ENCODE data around the gene AOPEP. TPM values are rescaled to one million over a fixed set of nuclear protein-coding genes. Genes with fewer than 3 reads are reported as not detected.

Gene AOPEP
- total RNA-seq, 2 donors from 2014 or later = 81.5 to 224 TPM

GRCh38 chr9:95040106-95040505, 313.6 kb downstream of the AOPEP start:
- ATAC-seq = no peak
- Histone ChIP-seq H3K27ac (peak overlapping the region in 3 of 4 donors; percentile 81 to 98 (median 89)), H3K9me3 (no peaks in the 10 kb centered on the region), H3K27me3 (no peaks in the 10 kb centered on the region), H3K4me3 (no peak overlapping the region), H3K36me3 (replicated peaks in 1 of 2; ENCODE audit: insufficient read depth in 1 of 2, low read depth in 2 of 2) (no peaks in the 10 kb centered on the region), H3K4me1 (peaks cover 90% of the 10 kb centered on the region)
- TF ChIP-seq CTCF (IDR thresholded peaks at IDR 0.05) = no peak
- TF ChIP-seq POLR2A (IDR thresholded peaks at IDR 0.05) = no peak
- WGBS, 2 donors = 63 to 65% methylated on average over 5 of the region's 5 CpGs
- no peak for DNase-seq
- intact Hi-C loops (cut with DNase I) = no loop called here

GRCh38 chr9:95043826-95044225, 317.3 kb downstream of the AOPEP start:
- Histone ChIP-seq H3K27me3 (no peaks in the 10 kb centered on the region), H3K4me1 (peaks cover 86% of the 10 kb centered on the region), H3K36me3 (replicated peaks in 1 of 2; ENCODE audit: insufficient read depth in 1 of 2, low read depth in 2 of 2) (no peaks in the 10 kb centered on the region), H3K4me3 (no peak overlapping the region), H3K27ac (peak overlapping the region; percentile 80 to 98 (median 91)), H3K9me3 (no peaks in the 10 kb centered on the region)
- no peak for TF ChIP-seq CTCF (IDR thresholded peaks at IDR 0.05)
- peak in 1 of 3 donors; percentile 46 for TF ChIP-seq POLR2A (IDR thresholded peaks at IDR 0.05)
- ATAC-seq = peak; percentile 67
- 18 to 21% methylated on average over 5 of the region's 5 CpGs for WGBS, 2 donors
- intact Hi-C loops (cut with DNase I) = no loop called here
- peak; percentile 57 to 86 (median 68) for DNase-seq

DNA sequence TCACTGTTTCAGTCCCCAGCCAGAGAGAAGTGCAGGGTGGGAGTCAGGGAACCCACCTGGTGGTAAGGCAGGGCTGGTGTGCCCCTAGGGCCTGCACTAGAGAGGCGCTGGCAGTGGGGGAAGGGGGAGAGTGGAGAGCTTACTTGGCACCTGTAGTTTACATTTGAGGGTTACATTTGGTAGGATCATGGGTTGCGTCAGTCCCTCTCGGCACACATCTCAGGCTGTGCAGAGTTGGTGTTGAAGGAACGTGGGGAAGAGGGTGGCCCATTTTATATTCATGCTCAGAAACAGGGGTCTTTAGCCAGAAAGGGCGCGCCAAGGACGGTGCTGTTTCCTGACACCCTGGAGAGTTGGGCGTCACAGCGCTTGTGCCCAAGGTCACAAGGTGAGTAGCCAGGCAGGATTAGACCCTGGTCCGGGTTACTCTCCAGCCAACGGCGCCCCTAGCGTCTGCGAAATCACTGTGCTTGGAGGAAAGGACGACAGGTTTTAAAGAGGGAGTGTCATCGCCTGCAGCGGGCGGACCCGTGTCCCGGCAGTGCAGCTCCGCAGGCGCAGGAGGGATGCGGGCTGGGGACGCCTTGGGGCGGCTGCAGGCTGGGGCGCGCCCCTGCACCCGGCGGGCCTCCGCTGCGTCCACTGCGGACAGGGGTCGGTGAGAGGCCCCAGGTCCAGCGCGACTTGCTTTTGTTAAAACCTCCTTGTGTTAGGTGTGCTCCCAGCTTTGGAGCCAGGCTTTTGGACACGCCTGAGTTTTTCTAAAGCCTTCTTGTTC, 318.4 kb downstream of the AOPEP start:
- peak; percentile 69 for ATAC-seq
- intact Hi-C loops (cut with DNase I) = no loop called here
- TF ChIP-seq CTCF (IDR thresholded peaks at IDR 0.05) (peak; percentile 37 to 88 (median 82)), POLR2A (IDR thresholded peaks at IDR 0.05) (peak in 2 of 3 donors; percentile 59 to 75)
- no peak overlapping the region for H3K4me3 ChIP-seq
- no peaks in the 10 kb centered on the region for H3K9me3 ChIP-seq
- peak overlapping the region; percentile 80 to 98 (median 91) for H3K27ac ChIP-seq
- WGBS, 2 donors = 37 to 58% methylated on average over 16 to 36 of the region's 36 CpGs
- no peaks in the 10 kb centered on the region for H3K36me3 ChIP-seq (replicated peaks in 1 of 2; ENCODE audit: insufficient read depth in 1 of 2, low read depth in 2 of 2)
- H3K4me1 ChIP-seq = peaks cover 77% of the 10 kb centered on the region
- H3K27me3 ChIP-seq = no peaks in the 10 kb centered on the region
- peak; percentile 86 to 90 (median 88) for DNase-seq

DNA sequence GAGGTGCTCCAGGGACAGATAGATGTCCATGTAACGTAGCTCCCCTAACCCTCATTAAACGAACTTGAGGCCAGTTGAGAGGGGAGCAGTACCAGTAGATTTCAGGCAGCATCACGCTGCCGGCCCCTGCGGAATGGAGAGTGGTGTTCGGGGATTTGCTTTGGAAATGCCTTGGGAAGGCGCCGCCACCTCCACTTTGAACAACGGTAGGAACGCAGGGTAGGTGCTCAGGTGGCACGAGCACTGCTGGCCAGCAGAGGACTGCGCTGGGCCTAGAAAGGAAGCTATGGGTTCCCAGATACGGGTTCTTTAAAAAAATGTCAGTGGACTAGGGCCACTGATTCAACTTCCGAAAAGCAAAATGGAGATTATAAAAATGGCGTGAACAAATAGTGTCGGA, 319.3 kb downstream of the AOPEP start:
- Histone ChIP-seq H3K4me3 (no peak overlapping the region), H3K27ac (peak overlapping the region; percentile 80 to 98 (median 91)), H3K36me3 (replicated peaks in 1 of 2; ENCODE audit: insufficient read depth in 1 of 2, low read depth in 2 of 2) (no peaks in the 10 kb centered on the region), H3K4me1 (peaks cover 74% of the 10 kb centered on the region), H3K9me3 (no peaks in the 10 kb centered on the region), H3K27me3 (no peaks in the 10 kb centered on the region)
- DNase-seq (peak in 3 of 4 donors; percentile 56 to 70 (median 59)), ATAC-seq (no peak)
- intact Hi-C loops (cut with DNase I) = no loop called here
- WGBS, 2 donors = 38 to 50% methylated on average over 16 of the region's 16 CpGs
- TF ChIP-seq POLR2A (IDR thresholded peaks at IDR 0.05) = no peak
- peak in 2 of 7 experiments; percentile 16 to 24 for TF ChIP-seq CTCF (IDR thresholded peaks at IDR 0.05)
